Measurements from ENCODE around the gene BOC.
A peak's percentile ranks its signal among the peaks of the same experiment; 100 is the strongest.

The BOC gene

DNA sequence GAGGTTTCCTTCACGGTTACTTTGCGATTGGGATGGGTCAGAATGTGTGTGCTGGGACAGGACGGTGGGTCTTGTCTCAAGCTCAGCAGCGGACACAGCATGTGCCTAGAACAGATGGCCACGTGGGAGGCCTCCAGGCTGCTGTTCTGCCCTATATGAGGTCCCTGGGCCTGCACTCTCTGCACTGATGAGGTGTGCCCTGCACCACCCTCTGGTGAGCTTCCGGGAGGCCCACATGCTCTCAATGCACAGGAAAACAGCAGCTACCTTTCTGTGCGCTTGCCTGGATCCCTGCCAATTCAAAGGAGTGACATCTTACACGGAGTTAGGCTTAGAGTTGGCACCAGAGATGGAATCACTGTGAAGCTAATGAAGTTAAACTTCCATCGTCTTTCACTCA, 59.8 kb downstream of the BOC start:
- DNase-seq, result no peak

DNA sequence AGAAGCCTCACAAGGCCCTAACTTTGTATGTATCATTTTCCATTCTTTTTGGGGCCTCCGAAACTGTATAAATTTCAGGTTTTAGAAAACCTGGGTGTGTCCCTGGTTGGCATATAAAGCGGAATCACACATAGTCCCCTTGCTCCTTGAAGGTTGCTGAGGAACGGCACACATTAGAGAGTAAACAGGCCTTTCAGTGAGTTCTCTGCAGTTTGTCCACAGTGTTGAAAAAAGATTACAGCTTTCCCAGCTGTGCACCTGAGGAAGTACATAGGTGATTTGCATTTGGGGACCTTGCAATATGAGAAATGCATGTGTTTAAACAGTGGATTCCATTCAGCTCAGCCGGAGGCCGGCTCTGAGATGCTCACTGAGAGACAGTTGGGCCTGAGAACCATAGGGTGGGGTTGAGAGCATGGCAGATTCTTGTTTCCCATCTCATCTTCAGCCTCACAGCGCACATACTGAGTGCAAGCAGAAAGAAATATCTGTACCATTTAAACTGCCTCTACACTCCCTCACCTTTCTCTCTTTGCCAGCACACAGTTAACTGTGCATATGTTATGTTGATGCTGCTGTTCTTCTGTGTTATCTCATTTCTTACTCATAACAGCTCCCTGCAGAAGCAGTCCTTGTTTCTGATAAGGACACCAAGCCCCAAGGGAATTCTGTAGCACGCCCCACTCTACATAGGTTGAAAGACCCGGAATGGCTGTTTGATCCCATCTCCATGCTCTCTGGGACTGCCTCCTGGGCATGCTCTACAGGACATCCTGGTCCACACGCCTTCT, 60.4 kb downstream of the BOC start:
- no peak for DNase-seq

DNA sequence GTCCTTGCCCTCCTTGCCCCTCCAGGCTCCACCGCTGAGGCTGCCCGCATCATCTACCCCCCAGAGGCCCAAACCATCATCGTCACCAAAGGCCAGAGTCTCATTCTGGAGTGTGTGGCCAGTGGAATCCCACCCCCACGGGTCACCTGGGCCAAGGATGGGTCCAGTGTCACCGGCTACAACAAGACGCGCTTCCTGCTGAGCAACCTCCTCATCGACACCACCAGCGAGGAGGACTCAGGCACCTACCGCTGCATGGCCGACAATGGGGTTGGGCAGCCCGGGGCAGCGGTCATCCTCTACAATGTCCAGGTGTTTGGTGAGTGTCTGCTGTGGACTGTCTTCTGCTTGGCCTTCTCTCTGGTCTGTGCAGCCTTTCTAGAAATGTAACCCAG, 61.0 kb downstream of the BOC start:
- no peak for DNase-seq

DNA sequence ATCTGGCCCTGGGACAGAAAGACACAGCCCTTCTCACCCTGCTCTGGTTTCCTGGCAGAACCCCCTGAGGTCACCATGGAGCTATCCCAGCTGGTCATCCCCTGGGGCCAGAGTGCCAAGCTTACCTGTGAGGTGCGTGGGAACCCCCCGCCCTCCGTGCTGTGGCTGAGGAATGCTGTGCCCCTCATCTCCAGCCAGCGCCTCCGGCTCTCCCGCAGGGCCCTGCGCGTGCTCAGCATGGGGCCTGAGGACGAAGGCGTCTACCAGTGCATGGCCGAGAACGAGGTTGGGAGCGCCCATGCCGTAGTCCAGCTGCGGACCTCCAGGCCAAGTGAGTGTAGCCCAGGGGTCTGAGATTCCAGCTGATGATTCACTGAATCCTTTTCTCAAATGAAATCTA, 61.7 kb downstream of the BOC start:
- DNase-seq, result no peak

DNA sequence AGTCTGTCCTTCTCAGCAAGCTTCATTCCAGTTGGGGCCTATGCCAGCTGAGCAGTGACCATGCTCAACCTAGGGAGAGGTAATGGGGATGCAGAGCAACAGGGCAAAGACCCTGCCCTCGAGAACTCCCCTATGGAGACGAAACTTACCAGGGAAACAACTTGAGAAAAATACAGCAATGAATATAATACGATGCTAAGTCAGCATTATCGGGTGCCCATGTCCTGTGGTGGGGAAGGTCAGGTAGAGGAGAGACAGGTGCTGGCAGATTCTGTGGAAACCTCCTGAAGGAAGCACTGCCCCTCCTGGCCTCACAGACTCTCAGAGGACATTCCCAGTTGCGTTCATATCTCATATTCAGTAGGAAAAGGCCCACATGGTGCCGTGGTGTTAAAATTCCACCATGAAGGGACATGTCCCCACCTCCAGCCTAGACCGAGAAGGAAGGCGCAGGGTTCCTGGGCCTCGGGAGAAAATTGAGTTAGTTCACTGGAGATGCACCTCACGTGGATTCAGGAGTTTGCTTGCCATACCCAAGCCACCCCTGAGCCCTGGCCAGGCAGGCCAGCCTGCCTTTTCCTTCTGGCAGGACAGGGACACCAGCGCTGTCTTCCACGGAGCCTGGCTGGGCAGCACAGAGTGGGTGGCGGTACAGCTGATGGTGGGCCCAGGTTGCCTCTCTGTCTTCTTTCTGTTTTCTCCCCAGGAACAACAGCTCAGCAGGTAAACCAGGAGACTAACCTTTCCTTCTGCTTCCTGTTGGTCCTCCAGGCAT, 62.4 kb downstream of the BOC start:
- DNase-seq, result no peak

DNA sequence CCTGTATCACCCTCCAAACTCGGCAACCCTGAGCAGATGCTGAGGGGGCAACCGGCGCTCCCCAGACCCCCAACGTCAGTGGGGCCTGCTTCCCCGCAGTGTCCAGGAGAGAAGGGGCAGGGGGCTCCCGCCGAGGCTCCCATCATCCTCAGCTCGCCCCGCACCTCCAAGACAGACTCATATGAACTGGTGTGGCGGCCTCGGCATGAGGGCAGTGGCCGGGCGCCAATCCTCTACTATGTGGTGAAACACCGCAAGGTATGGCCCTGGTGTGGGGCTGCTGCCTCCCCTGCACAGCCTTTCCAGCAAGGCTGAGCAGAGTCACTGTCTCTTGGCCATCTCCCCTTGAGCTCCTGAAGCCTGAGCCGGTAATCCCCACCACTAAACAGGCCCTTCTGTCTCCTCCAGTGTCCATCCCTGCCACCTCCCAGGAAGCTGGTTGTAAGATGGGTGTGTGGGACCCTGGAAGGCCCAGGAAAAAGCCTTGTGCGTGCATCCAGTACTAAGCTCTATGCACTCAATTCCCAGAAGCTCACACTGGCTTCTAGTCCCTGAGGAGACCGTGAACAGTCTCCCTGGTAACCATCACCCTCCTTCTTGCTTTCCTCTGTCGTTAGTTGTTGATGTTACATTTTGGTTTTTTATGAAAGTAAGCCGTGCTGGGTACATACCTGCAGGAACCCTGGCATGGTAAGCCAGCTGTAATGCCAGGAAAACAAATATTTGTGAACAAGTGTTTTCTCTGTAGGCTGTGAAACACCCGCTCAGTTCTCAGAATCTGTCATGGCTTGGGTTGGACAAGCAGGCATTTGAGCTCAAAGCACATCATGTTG, 63.3 kb downstream of the BOC start:
- DNase-seq, result no peak

DNA sequence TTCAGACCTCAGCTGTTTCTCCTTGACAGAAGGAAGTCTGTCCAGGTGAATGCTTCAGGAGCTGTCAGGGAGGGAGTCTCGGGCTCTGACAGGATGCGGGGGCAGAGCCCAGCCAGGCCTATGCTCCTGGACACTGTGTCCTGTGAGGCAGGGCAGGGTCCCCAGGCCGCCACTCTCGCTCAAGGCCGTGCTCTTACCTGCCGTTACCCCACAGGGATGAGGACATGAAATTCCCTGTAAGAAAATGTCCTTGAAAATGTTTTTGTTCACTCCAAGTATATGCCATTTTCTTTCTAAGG, 63.9 kb downstream of the BOC start:
- DNase-seq, result no peak

DNA sequence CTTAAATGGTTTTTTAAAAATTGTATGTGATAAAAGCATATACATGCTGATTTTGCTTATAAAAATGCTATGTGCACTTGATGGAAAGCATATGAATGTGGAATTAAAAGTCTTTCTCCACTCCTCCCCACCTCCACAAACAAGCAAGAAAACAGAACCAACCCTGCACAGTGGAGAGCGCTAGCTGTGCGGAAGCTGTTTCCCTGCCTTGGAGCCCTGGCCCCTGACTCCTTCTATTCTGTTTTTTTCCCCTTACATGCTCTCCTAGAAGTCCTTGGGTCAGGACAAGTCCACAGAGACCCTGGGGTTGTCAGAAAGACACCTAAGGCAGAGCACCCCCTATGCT, 64.2 kb downstream of the BOC start:
- DNase-seq, result no peak

DNA sequence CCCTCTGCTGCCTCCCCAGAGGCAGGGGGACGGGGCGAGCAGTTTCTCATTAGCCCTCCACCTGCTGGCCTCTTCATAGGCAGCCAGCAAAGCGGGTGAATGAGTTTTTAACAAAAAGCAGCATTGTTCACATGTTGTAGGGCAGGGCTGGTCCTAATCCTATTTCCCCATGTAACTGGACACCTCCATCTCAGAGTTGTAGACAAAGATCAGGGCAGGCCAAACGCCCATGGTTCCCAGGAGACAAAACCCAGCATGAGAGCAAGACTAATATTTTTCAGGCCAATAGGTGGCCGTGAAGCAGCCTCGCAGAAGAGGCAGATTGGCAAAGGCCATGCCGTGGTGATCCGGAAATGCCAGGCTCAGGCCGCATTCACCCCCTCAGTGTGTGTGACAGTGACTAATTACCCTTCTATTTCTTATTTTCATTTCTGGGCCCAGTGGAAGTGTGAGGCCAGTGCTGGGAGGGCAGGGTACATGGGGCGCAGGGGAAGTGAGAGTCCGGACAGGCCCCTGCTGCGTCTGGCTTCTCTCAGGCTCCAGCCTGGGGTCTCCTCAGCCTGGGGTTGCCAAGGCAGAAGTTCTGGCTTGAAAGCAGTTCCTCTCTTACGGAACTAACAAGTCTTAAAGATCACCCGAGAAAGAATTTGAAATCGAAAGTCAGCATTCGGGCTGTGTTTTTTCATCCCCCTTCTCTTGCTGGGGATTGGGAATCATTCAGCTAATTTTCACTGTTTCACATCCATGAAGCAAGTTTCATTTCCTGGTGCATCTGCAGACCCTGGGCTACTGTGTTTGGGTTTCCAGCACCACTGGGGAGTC, 64.8 kb downstream of the BOC start:
- DNase-seq, result no peak

DNA sequence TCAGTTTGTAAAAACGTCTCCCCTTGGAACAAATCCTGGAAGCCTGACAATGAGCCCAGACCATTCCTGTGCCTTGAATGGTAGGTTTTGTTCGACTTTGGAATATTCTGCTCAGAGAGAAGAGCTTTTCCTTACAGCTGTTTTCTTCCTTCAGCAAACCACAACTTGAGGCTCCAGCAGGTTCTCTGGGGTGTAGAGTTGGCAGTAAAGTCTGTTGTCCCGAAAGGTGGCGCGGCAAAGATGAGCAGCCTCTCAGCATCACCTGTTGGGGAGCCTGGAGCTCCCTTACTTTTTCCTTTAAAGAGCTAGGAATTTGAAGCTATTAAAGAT, 65.4 kb downstream of the BOC start:
- DNase-seq, result no peak

DNA sequence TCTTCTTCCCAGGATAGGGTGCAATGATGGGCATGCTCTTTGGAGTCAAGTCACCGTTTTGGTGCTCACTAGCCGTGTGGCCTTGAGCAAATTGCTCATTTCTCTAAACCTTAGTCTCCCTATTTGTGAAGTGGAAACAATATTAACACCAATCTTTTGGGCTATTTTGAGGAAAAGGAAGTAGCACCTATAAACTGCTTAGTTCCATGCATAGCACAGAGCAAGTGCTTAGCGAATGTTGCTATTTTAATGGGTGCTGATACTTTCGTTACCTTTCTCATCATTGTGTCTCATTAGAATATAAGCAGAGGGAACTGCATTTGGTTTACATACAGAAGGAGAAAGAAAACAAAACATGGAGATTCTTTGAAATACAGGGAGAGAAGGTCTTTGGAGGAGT, 66.1 kb downstream of the BOC start:
- no peak for DNase-seq

DNA sequence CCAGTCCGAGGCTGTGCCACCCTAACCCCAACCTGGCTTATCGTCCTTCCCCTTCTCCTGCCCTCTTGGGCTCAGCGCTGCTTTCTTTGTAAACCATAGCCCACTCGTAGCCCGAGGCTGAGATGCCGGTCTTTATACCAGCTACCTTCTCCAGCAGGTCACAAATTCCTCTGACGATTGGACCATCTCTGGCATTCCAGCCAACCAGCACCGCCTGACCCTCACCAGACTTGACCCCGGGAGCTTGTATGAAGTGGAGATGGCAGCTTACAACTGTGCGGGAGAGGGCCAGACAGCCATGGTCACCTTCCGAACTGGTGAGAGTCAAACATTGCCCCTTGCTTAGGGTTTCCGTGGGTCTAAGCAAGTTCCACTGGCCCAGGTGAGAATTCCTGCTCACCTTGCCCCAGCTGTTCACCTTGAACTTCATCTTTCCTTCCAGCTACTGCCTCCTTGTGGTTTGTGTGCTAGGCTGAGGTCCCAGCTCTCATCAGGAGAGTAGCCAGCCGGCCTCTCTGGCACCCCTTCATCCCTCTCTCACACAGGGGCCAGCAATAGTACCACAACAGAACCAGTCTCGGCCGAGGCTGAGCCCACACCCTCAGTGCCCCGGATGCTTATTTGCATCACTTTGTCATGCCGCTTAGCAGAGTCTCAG, 66.7 kb downstream of the BOC start:
- no peak for DNase-seq

DNA sequence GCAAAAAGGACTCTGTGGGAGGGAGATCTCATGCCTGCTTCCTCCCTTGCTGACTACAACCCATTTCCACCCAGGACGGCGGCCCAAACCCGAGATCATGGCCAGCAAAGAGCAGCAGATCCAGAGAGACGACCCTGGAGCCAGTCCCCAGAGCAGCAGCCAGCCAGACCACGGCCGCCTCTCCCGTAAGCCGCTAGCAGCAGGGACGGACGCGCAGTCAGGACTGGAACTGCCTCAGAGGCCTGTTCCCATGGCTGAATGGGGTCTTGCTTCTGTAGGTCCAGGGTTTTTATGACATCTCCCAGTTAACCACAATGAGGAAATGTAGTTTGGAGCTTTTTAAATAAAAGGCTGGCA, 67.2 kb downstream of the BOC start:
- DNase-seq, result no peak

DNA sequence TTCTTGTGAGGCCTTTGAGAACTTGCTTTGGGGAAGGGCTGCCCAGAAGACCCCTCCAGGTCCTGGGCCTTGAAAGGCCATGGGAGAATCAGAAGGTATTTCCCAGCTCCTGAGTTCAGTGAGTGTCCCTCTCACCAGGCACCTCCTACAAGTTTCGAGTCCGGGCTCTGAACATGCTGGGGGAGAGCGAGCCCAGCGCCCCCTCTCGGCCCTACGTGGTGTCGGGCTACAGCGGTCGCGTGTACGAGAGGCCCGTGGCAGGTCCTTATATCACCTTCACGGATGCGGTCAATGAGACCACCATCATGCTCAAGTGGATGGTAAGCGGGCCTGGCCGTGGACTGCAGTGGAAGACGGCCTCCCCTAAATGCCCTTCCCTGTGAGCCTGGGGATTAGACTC, 68.3 kb downstream of the BOC start:
- DNase-seq, result no peak

DNA sequence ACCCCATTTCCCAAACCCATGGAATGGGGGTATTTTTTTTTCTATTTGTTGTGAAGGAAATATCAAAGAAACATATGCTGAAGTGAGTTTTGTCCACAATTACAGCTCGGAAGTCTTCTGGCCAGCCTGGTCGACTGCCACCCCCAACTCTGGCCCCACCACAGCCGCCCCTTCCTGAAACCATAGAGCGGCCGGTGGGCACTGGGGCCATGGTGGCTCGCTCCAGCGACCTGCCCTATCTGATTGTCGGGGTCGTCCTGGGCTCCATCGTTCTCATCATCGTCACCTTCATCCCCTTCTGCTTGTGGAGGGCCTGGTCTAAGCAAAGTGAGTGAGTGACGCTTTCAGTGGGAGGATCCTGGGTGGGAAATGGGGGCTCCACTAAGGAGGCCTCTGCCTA, 71.9 kb downstream of the BOC start:
- no peak for DNase-seq

DNA sequence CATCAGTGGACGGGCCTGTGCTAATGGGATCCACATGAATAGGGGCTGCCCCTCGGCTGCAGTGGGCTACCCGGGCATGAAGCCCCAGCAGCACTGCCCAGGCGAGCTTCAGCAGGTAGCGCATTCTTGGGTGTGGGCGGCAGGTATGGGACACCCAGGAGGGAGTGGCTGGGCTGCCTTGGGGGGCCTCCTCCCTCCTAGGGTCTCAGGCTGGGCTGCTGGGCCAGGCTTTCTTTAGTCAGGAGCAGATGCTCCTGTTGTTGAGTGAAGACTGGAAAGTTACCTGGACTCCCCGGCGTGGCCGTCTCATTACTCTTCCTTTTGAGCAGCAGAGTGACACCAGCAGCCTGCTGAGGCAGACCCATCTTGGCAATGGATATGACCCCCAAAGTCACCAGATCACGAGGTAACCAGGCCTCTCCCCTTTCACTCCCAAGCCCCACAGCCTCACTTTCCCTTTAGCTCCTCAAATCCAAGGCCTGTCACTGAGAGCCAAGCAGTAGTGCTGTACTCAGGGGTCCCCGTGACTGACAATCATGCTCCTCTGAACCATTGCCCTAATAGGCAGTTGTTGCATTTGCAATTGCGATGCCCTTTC, 73.2 kb downstream of the BOC start:
- DNase-seq, result no peak

DNA sequence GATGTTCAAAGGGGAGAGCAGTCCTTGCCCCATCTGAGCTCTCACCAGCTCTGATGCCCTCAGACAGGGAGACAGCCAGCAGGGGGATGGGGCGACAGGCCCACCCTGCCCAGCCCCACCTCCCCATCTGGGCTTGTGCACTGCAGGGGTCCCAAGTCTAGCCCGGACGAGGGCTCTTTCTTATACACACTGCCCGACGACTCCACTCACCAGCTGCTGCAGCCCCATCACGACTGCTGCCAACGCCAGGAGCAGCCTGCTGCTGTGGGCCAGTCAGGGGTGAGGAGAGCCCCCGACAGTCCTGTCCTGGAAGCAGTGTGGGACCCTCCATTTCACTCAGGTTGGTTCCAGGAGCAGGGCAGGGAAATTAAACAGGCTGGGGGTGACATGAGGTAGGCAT, 73.9 kb downstream of the BOC start:
- no peak for DNase-seq

DNA sequence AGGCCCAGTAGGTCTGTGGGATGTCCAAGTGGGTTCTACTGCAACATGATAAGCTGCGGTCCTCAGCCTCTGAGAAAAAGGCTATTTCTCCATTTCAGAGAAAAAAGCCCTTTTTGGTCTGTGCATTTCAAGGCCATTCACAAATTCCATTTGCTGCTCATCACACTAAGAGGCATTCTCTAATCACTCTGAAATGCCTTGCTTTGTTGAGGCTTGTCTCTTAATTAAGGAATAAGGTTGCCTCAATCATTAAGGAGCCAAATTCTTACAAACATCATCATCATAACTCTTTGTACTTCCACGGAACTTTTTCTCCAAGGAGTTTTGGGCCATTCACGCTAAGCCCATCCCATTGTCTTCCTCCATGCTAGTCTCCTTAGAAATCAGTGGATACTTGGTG, 74.4 kb downstream of the BOC start:
- DNase-seq, result no peak

DNA sequence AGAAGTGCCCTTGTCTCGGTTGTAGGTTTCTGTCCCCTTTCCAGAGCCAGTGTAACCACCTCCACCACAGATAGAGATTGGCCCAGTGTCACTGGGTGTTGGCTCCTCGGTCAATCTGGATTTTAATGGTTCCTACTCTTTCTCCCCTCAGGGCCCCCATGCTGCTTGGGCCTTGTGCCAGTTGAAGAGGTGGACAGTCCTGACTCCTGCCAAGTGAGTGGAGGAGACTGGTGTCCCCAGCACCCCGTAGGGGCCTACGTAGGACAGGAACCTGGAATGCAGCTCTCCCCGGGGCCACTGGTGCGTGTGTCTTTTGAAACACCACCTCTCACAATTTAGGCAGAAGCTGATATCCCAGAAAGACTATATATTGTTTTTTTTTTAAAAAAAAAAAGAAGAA, 75.2 kb downstream of the BOC start:
- DNase-seq, result no peak

DNA sequence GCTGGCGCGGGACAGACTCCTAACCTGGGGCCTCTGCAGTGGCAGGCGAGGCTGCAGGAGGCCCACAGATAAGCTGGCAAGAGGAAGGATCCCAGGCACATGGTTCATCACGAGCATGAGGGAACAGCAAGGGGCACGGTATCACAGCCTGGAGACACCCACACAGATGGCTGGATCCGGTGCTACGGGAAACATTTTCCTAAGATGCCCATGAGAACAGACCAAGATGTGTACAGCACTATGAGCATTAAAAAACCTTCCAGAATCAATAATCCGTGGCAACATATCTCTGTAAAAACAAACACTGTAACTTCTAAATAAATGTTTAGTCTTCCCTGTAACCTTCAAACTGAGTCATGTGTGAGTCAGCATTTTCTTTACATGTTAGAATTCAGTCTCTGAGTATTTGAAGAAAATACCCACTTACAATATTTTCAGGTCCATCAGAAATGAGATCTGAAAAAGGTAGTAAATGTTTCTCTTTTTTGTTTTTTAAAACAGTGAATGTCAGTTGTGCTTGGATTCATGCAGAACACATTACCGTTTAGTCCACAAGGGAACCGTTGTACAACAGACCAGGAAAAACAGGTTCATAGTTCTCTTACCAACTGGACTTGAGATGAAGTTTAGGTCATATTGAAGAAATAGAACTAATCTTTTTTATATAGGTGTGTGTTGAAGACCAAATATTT, 75.9 kb downstream of the BOC start:
- DNase-seq, result no peak

DNA sequence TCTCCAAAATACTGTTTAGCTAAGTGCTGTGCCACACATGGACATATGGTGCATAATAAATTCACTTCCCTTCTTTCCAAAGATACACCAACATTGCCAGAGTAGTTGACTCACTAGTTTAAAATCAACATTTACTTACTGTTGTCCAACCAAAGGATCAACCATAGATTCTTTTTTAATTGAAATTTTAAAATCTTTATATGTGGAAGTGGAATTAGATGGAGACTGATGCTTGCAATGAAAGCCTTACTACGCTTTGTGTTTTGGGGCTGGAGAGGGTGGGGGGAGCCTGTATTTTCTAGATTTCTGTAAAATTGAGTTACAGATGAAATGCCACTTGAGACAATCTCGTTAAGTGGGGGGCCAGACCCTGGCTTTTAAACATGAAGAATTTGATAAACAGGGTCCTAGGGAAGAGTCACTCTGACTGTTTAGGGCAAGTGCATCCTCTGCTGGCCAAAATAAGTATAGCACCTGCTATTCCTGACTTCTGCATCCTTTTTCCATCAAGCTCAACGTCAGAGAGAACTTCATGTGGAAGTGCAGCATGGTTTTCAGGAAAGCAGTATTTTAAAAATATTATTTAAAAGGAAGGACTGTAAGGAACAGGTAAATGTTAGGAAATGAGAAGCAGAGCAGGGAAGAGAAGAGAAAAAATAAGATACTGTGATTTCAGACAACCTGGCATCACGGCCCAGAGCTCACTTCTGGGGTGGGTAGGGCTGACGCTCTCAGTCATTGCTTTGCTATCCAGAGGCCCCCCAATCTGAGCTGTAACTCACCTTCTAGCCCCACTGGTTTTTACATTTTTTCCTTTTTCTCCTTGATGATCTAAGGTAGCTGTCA, 76.7 kb downstream of the BOC start:
- DNase-seq, result peak; percentile 6

Data from activated effector memory CD4-positive, alpha-beta T cell treated with Interleukin-2 at 50 U/mL for 16 hours (primary cell).